Thymus (tissue), 11 donors: ENCODE data around the gene AUTS2. TPM values are rescaled to one million over a fixed set of nuclear protein-coding genes. Genes with fewer than 3 reads are reported as not detected.
A peak's percentile ranks its signal among the peaks of the same experiment; 100 is the strongest.

Experiments
- DNase-seq, 9 donors: peaks; one replicate each; pipeline ENCODE4 v3.0.0-alpha.2; 2013; ENCODE audit warnings: low spot score in 9 of 9, low read depth in 6 of 9, missing footprints in 1 of 9
- H3K27ac ChIP-seq, 2 donors: one replicate each; pipeline ENCODE4 v1.5.1; 2013; ENCODE audit warnings: control low read depth in 1 of 2, low read depth in 1 of 2, low read length in 1 of 2, mild to moderate bottlenecking in 1 of 2, moderate library complexity in 1 of 2
- H3K27me3 ChIP-seq, 2 donors: one replicate each; pipeline ENCODE4 v1.5.1; 2013; ENCODE audit warnings: low read length in 1 of 2; ENCODE audit not compliant: control insufficient read depth in 2 of 2, insufficient read depth in 1 of 2
- H3K36me3 ChIP-seq, 2 donors: one replicate each; pipeline ENCODE4 v1.5.1; 2013; ENCODE audit warnings: low read length in 1 of 2, mild to moderate bottlenecking in 1 of 2, moderate library complexity in 1 of 2; ENCODE audit not compliant: control insufficient read depth in 2 of 2, insufficient read depth in 2 of 2
- H3K4me1 ChIP-seq, 2 donors: one replicate each; pipeline ENCODE4 v1.5.1; 2013; ENCODE audit warnings: low read length in 2 of 2; ENCODE audit not compliant: control insufficient read depth in 2 of 2, insufficient read depth in 2 of 2
- H3K4me3 ChIP-seq, 2 donors: one replicate each; pipeline ENCODE4 v1.5.1; 2013; ENCODE audit warnings: low read length in 2 of 2, control low read depth in 1 of 2, mild to moderate bottlenecking in 1 of 2
- H3K9me3 ChIP-seq, 2 donors: one replicate each; pipeline ENCODE4 v1.5.1; 2013; ENCODE audit warnings: low read length in 1 of 2, mild to moderate bottlenecking in 1 of 2; ENCODE audit not compliant: control insufficient read depth in 2 of 2, insufficient read depth in 1 of 2
- WGBS: extraction: QIAGEN DNeasy Blood & Tissue Kit; methylation state at CpG from one replicate; pipeline ENCODE4 v1.1.7; 2013; 5-methylcytosine and 5-hydroxymethylcytosine counted together
- polyA plus RNA-seq: library from polyadenylated mRNA; stranded (reverse); fragments of 200-250 nt; gene quantifications from one replicate; pipeline ENCODE4 v1.2.3, GENCODE V29; 2013
- total RNA-seq: library from RNA; stranded (reverse); fragments of 120-200 nt; gene quantifications from one replicate; pipeline ENCODE4 v1.2.4, GENCODE V29; 2013
- donor health status: healthy.

Gene AUTS2
- total and polyA plus RNA-seq, 2 donors = 9.2 to 17.1 TPM

- H3K36me3 ChIP-seq = no peaks in the 10 kb centered on the region
- no peak for DNase-seq
- H3K4me1 ChIP-seq = no peaks in the 10 kb centered on the region
- H3K27me3 ChIP-seq = no peaks in the 10 kb centered on the region
- no peak overlapping the region for H3K4me3 ChIP-seq
- H3K9me3 ChIP-seq = no peaks in the 10 kb centered on the region
- H3K27ac ChIP-seq = no peak overlapping the region
- WGBS = 98% methylated on average over 3 of the region's 3 CpGs
Measured at GRCh38 chr7:69728304-69728703, 130.0 kb downstream of the AUTS2 start.

GRCh38 chr7:69732203-69732602 lies 133.9 kb downstream of the AUTS2 start:
- Histone ChIP-seq H3K27me3 (no peaks in the 10 kb centered on the region), H3K27ac (no peak overlapping the region), H3K36me3 (no peaks in the 10 kb centered on the region), H3K4me1 (no peaks in the 10 kb centered on the region), H3K4me3 (no peak overlapping the region), H3K9me3 (no peaks in the 10 kb centered on the region)
- WGBS = 96% methylated on average over 2 of the region's 2 CpGs
- DNase-seq = no peak

DNA sequence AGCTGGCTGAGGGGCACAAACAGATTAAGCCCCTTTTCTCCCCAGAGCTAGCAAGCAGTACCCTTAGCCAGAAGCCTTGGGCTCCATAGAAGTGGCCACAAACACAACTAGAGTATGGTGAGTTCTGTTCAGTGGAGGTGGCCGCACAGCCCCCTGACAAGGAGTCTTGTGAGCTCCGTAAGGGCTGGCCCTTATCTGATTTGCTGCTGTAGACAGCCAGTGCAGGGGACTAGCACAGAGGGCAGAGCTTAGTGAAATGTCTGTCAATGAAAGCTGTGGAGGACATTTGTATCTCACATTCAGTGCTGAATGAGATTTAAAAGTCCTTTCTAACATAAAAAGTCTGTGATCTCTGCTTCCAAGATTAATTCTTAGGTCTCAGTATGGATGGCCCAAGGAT lies 137.3 kb downstream of the AUTS2 start:
- peaks cover 20 to 27% of the 10 kb centered on the region in 2 donors for H3K4me1 ChIP-seq
- no peak overlapping the region for H3K27ac ChIP-seq
- 98% methylated on average over 2 of the region's 2 CpGs for WGBS
- no peaks in the 10 kb centered on the region for H3K36me3 ChIP-seq
- H3K9me3 ChIP-seq = no peaks in the 10 kb centered on the region
- no peak for DNase-seq
- H3K27me3 ChIP-seq = no peaks in the 10 kb centered on the region
- H3K4me3 ChIP-seq = no peak overlapping the region

DNA sequence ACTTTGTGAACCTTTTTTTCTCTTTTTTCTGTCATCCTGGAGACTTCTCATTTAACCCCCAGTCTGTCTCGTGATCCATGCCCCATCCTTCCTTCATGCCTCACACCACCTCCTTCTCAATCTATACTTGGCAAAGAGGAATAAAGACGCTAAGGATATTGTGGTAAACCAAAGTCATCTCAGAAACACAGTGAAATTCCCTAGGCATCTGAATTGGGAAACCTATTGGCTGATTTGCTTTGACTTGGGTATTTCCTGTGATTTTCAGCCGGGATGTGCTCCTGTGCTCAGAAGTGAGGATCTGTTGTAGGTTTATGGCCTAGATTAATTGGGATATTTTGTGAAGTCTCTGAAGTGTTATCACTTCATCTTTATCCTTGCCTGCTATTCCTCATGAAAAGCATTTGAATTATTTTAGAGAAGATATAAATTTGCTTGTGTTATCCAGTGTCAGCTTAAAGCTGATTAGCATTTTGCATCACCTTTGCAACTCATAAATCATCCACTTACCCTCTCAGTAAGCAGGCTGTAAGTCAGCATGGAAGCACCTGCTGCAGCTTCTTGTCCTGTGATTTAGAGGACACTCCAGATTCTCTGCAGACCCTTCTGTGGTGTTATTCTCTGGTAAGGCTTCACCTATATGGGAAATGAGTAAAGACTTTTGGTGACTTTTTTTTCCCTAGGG lies 138.0 kb downstream of the AUTS2 start:
- WGBS = 92% methylated on average over 3 of the region's 3 CpGs
- DNase-seq = no peak
- H3K27me3 ChIP-seq = no peaks in the 10 kb centered on the region
- H3K9me3 ChIP-seq = no peaks in the 10 kb centered on the region
- no peak overlapping the region for H3K27ac ChIP-seq
- H3K4me1 ChIP-seq = peaks cover 22 to 29% of the 10 kb centered on the region in 2 donors
- no peaks in the 10 kb centered on the region for H3K36me3 ChIP-seq
- H3K4me3 ChIP-seq = no peak overlapping the region

DNA sequence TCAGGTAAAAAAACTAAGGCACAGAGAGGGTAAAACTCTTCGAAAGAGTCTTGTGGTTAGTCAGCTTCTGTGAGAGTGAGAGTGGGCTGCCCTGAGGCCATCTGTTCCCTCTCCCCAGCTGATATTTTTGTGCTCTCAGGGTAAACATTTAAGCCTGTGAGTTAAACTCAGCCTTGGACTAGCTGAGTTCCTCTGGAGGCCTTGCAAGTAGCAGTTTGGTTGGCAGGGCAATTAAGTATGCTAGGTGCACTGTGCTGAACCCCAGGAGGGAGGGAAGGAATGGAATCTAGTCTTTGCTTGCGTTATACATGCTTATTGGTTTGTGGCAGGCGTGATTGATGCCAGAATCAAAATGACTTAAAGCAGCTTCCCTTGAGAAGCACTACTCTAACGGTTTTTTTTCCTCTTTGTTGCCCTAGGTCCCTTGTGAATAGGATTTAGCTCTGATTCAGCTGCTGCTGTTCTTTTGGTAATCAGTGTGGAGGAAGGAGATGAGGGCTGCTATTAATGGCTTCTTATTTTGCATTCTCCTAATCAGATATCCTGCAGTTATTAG lies 140.2 kb downstream of the AUTS2 start:
- Histone ChIP-seq H3K4me1 (peaks cover 22 to 29% of the 10 kb centered on the region in 2 donors), H3K4me3 (no peak overlapping the region), H3K27me3 (no peaks in the 10 kb centered on the region), H3K36me3 (no peaks in the 10 kb centered on the region), H3K27ac (peak overlapping the region in 1 of 2 donors; percentile 59), H3K9me3 (no peaks in the 10 kb centered on the region)
- 16% methylated on average over 4 of the region's 4 CpGs for WGBS
- peak in 2 of 9 donors; percentile 41 to 62 for DNase-seq

GRCh38 chr7:69739190-69739589 lies 140.9 kb downstream of the AUTS2 start:
- peak in 1 of 9 donors; percentile 33 for DNase-seq
- WGBS = 80% methylated on average over 1 of the region's 1 CpG
- no peak overlapping the region for H3K4me3 ChIP-seq
- H3K4me1 ChIP-seq = peaks cover 22 to 29% of the 10 kb centered on the region in 2 donors
- H3K36me3 ChIP-seq = no peaks in the 10 kb centered on the region
- H3K9me3 ChIP-seq = no peaks in the 10 kb centered on the region
- no peaks in the 10 kb centered on the region for H3K27me3 ChIP-seq
- peak overlapping the region in 1 of 2 donors; percentile 44 for H3K27ac ChIP-seq

- Histone ChIP-seq H3K36me3 (no peaks in the 10 kb centered on the region), H3K9me3 (no peaks in the 10 kb centered on the region), H3K4me3 (no peak overlapping the region), H3K27ac (peak overlapping the region; percentile 8 to 44), H3K4me1 (peaks cover 22 to 29% of the 10 kb centered on the region in 2 donors), H3K27me3 (no peaks in the 10 kb centered on the region)
- peak in 2 of 9 donors; percentile 27 to 51 for DNase-seq
- WGBS = 49% methylated on average over 4 of the region's 4 CpGs
Measured at GRCh38 chr7:69739931-69740431, 141.7 kb downstream of the AUTS2 start.

GRCh38 chr7:69742237-69742636 lies 144.0 kb downstream of the AUTS2 start:
- DNase-seq = no peak
- H3K27me3 ChIP-seq = no peaks in the 10 kb centered on the region
- no peak overlapping the region for H3K4me3 ChIP-seq
- peaks cover 0 to 5% of the 10 kb centered on the region in 2 donors for H3K9me3 ChIP-seq
- no peaks in the 10 kb centered on the region for H3K36me3 ChIP-seq
- H3K27ac ChIP-seq = no peak overlapping the region
- peaks cover 22 to 29% of the 10 kb centered on the region in 2 donors for H3K4me1 ChIP-seq
- 100% methylated on average over 1 of the region's 1 CpG for WGBS

- Histone ChIP-seq H3K9me3 (peaks cover 0 to 5% of the 10 kb centered on the region in 2 donors), H3K4me1 (peaks cover 20 to 21% of the 10 kb centered on the region in 2 donors), H3K27me3 (no peaks in the 10 kb centered on the region), H3K36me3 (no peaks in the 10 kb centered on the region), H3K27ac (no peak overlapping the region), H3K4me3 (no peak overlapping the region)
- no peak for DNase-seq
- WGBS = 54% methylated on average over 2 of the region's 2 CpGs
Measured at GRCh38 chr7:69743436-69743835, 145.2 kb downstream of the AUTS2 start.
